GM19328 (cell line): ENCODE measurements around the gene FCER2.
"Not testable (repeated sequence)": the region's sequence is repeated elsewhere in the genome, so short reads cannot be mapped to it uniquely, and the experiment has no call there.

Experiments
- ATAC-seq: cut with Tn5 transposase; IDR thresholded peaks from one replicate; pipeline ENCODE4 v1.9.1; 2021; ENCODE audit warnings: mild to moderate bottlenecking, moderate library complexity; ENCODE audit not compliant: unreplicated experiment

FCER2 gene

DNA sequence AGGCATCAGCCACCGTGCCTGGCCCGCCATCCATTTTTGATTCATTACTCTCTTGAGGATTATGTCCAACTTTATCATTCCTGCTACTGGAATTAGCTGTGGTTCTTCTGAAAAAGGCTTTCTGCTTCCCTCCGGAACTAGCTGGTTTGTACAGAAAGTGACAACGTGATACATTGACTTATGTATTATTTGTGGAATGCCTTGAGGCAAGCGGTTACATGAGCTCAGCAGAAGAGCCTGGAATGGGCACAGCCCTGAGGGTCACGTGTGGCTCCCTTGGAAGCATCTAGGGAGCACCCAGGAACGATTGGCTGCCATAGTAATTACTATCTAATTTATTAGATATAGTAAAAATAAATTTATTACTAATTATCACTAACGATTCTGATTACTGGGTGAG lies 47.5 kb downstream of the FCER2 start:
- no peak for ATAC-seq

GRCh38 chr19:7652061-7652641 lies 49.8 kb downstream of the FCER2 start:
- ATAC-seq: no peak

DNA sequence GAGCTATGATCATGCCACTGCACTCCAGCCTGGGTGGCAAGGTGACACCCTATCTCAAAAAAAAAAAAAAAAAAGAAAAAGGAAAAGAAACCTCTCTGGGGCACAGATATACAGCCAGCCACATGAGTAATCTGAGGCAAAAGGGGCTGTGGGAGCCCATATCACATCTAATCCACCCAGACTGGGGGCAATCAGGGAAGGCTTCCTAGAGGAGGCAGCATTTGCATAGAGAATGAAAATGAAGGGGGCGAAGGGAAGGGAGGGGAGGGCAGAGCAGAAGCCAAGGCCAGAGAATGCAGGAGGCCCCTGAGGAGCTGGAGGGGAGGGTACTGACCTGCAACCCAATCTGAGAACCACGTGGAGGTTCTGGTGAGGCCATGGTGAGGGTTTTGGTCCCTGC lies 51.8 kb downstream of the FCER2 start:
- ATAC-seq: no peak

DNA sequence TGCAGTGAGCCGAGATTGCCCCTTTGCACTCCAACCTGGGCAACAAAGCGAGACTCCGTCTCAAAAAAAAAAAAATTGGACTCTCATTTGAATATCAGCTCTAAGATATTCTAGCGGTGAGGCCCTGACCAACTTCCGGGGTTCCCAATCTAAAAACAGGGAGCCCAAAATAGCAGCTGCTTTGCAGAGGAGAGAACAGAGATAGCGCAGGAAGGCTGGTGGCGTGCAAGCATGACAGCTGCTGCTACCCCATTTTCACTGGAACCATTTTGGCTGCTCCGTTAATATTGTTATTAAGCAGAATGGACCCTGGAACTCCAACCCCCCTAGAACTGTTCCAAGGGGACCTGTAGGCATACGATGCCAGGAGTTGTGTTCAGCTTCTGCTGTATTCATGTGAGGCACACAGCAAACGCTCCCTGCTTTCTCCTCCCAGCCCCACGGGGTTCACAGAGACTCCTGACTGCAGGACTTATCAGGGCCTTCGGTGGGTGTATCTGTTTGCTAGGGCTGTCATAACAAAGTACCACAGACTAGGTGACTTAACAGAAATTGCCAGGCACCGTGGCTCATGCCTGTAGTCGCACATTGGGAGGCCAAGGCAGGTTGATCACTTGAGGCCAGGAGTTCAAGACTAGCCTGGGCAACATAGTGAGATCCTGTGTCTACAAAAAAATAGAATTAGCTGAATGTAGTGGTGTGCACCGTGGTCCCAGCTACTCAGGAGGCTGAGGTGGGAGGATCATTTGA lies 53.5 kb downstream of the FCER2 start:
- ATAC-seq: no peak

DNA sequence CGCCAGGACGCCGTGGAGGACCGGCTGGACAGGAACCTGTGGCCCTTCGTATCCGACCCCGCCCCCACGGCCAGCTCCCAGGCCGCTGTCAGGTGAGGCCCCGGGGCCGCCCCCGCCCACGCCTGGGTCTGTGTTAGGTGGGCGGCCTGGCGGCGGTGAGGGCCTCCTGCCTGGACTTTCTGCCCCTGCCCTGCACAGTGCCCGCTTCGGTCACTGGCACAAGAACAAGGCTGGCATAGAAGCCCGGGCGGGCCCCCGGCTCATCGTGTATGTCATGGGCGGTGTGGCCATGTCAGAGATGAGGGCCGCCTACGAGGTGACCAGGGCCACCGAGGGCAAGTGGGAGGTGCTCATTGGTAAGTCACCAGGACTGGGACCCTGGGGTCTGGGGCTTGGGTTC lies 54.8 kb downstream of the FCER2 start:
- ATAC-seq: no peak

DNA sequence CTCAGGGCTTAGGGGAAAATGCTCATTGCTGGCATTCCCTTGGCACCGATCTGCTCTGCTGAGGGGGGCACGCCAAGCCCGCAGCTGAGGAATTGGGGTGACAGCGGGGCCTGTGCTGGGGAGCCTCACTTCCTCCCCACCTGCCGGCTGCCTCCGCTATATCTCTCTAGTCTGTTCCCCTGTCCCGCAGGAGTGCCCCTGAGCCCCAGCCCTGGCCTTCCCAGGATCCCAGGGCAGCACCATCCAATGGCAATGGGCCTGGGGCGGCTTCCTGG lies 55.6 kb downstream of the FCER2 start:
- ATAC-seq: no peak

- ATAC-seq: no peak
These were observed 56.1 kb downstream of the FCER2 start for GRCh38 chr19:7645656-7646425.

DNA sequence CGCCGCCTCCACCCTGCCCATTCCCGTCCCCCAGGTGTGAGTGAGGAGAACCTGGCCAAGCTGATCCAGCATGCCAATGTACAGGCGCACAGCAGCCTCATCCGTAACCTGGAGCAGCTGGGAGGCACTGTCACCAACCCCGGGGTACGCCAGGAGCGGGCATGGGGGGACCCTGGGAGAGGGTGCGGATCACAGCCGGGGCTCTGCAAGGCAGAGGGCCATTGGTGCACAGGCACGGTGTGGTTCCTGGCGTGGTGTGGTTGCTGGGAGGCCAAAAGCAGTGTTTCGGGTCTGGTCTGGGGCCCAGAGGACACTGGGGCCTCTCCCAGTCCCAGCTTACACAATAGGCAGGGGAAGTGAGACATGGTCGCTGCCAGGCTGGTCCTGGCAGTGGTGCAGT lies 56.8 kb downstream of the FCER2 start:
- no peak for ATAC-seq

GRCh38 chr19:7644550-7644877 lies 57.4 kb downstream of the FCER2 start:
- ATAC-seq: no peak

- not testable (repeated sequence) for ATAC-seq
These were observed 58.0 kb downstream of the FCER2 start for GRCh38 chr19:7643629-7644549.

DNA sequence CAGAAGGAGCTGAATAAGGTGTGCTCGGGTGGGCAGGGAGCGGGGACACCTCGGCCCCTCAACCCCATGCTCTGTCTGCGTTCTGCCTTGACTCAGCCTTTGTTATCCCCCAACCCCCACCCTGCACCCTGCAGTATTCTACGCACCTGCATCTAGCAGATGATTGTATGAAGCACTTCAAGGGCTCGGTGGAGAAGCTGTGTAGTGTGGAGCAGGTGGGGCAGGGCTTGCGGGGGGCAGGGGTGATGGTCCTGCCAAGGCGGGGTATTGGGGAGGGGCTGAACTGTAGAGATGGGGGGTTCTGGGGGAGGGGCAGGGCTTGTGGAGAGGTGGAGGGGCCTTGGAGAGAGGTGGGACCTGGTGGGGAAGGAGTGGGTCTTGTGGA lies 58.9 kb downstream of the FCER2 start:
- no peak for ATAC-seq

DNA sequence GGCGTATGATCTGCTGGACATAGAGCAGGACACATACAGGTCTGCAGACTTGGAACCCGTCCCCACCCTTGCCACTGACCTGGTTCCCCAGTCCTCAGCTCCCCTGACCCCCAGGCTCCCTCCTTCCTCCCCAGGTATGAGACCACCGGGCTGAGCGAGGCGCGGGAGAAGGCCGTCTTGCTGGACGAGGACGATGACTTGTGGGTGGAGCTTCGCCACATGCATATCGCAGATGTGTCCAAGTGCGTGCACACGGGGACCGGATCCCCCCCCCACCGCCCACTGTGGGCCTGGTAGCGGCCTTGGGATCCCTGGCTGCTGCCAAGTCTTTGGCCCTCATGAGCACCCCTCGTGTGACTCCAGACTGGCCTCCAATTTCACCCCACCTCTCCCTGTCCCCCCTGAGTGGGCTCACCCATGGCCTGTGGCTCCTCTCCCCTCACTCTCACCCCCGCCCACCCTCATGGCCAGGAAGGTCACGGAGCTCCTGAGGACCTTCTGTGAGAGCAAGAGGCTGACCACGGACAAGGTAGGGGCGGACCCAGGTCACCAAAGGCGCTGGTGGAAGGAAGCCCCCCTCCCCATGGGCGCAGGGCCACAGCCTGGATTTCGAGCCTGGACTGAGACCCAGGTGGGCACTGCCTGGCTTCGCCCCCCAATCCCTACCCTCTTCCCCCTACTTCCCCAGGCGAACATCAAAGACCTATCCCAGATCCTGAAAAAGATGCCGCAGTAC lies 59.5 kb downstream of the FCER2 start:
- no peak for ATAC-seq

- no peak for ATAC-seq
These were observed 60.3 kb downstream of the FCER2 start for GRCh38 chr19:7641290-7642276.

- ATAC-seq: no peak
These were observed 61.1 kb downstream of the FCER2 start for GRCh38 chr19:7640803-7641202.

- ATAC-seq: no peak
These were observed 62.0 kb downstream of the FCER2 start for GRCh38 chr19:7639863-7640348.

GRCh38 chr19:7638802-7639465 lies 63.0 kb downstream of the FCER2 start:
- no peak for ATAC-seq
